Neural progenitor cell (in vitro differentiated cells): ENCODE measurements around the gene PRSS8. TPM values are rescaled to one million over a fixed set of nuclear protein-coding genes. Genes with fewer than 3 reads are reported as not detected.

Source experiments
- DNase-seq: peaks from one replicate; pipeline ENCODE4 v3.0.0-alpha.2; 2016; ENCODE audit warnings: low spot score
- H2AFZ ChIP-seq: fragments of 200-600 bp; sonication (generic); replicated peaks from 2 replicates; pipeline ENCODE4 v1.6.1; 2016; ENCODE audit warnings: antibody characterized with exemption
- H3F3A ChIP-seq: fragments of 200-600 bp; sonication (generic); 2 replicates; pipeline ENCODE4 v1.6.1; 2016; ENCODE audit warnings: antibody characterized with exemption, low read depth
- H3K27ac ChIP-seq: fragments of 200-600 bp; sonication (generic); 2 replicates; pipeline ENCODE4 v1.5.1; 2016; ENCODE audit warnings: mild to moderate bottlenecking
- H3K27me3 ChIP-seq: fragments of 200-600 bp; sonication (generic); 2 replicates; pipeline ENCODE4 v1.6.1; 2016; ENCODE audit warnings: mild to moderate bottlenecking, moderate library complexity
- H3K36me3 ChIP-seq: fragments of 200-600 bp; sonication (generic); 2 replicates; pipeline ENCODE4 v1.5.1; 2016
- H3K4me1 ChIP-seq: fragments of 200-600 bp; sonication (generic); 2 replicates; pipeline ENCODE4 v1.6.1; 2016; ENCODE audit warnings: mixed run types
- H3K4me2 ChIP-seq: fragments of 200-600 bp; sonication (generic); 2 replicates; pipeline ENCODE4 v1.6.1; 2016
- H3K4me3 ChIP-seq: fragments of 200-600 bp; sonication (generic); 2 replicates; pipeline ENCODE4 v1.5.1; 2016
- H3K79me2 ChIP-seq: fragments of 200-600 bp; sonication (generic); 2 replicates; pipeline ENCODE4 v1.6.1; 2016; ENCODE audit warnings: low read depth
- H3K9ac ChIP-seq: fragments of 200-600 bp; sonication (generic); 2 replicates; pipeline ENCODE4 v1.6.1; 2016
- H3K9me3 ChIP-seq: fragments of 200-600 bp; sonication (generic); 2 replicates; pipeline ENCODE4 v1.5.1; 2016; ENCODE audit warnings: low read depth
- H4K20me1 ChIP-seq: fragments of 200-600 bp; sonication (generic); 2 replicates; pipeline ENCODE4 v1.6.1; 2016; ENCODE audit warnings: low read depth
- H3K27ac Mint-ChIP-seq: 3 replicates; pipeline ENCODE4 v1.8.0; 2021; ENCODE audit warnings: mixed read lengths
- H3K27me3 Mint-ChIP-seq: 2 replicates; pipeline ENCODE4 v1.8.0; 2022; ENCODE audit warnings: low read depth, mild to moderate bottlenecking, inconsistent platforms, moderate library complexity, mixed read lengths; ENCODE audit not compliant: insufficient read depth
- H3K36me3 Mint-ChIP-seq: 3 replicates; pipeline ENCODE4 v1.8.0; 2021; ENCODE audit warnings: mixed read lengths
- H3K4me1 Mint-ChIP-seq: 3 replicates; pipeline ENCODE4 v1.8.0; 2021; ENCODE audit warnings: mixed read lengths
- H3K4me3 Mint-ChIP-seq: 3 replicates; pipeline ENCODE4 v1.8.0; 2021; ENCODE audit warnings: mild to moderate bottlenecking, moderate library complexity, mixed read lengths
- H3K9me3 Mint-ChIP-seq: 3 replicates; pipeline ENCODE4 v1.8.0; 2020; ENCODE audit warnings: mixed read lengths
- CTCF ChIP-seq: fragments of 200-600 bp; sonication (generic); IDR thresholded peaks from 2 replicates; pipeline ENCODE4 v1.5.1; 2017; ENCODE audit warnings: antibody characterized with exemption, mild to moderate bottlenecking
- EZH2 ChIP-seq: fragments of 200-600 bp; sonication (generic); IDR thresholded peaks from 2 replicates; pipeline ENCODE4 v1.6.1; 2017; ENCODE audit warnings: antibody characterized with exemption, mild to moderate bottlenecking, moderate library complexity
- EZH2phosphoT487 ChIP-seq: fragments of 200-600 bp; sonication (generic); IDR thresholded peaks from 2 replicates; pipeline ENCODE4 v1.6.1; 2017; ENCODE audit warnings: antibody characterized with exemption
- small RNA-seq: library from RNA; depleted of rRNA; stranded (forward); fragments of <200 nt; gene quantifications from one replicate; pipeline ENCODE3, GENCODE V24; 2015
- total RNA-seq: library from RNA; depleted of rRNA; stranded (reverse); fragments of >200 nt; gene quantifications from 2 replicates; pipeline ENCODE4 v1.2.3, GENCODE V29; 2015; ENCODE audit warnings: low replicate concordance

Gene PRSS8
- total RNA-seq, 1 donor from 2014 or later, result 2.7 TPM

GRCh38 chr16:31083556-31083955 lies 52.0 kb downstream of the PRSS8 start:
- Histone ChIP-seq H3K79me2 (no peaks in the 10 kb centered on the region), H3K27ac (no peak overlapping the region), H4K20me1 (peaks cover 63% of the 10 kb centered on the region), H2AFZ (no peak overlapping the region), H3K27me3 (no peaks in the 10 kb centered on the region), H3K4me2 (no peak overlapping the region), H3F3A (no peaks in the 10 kb centered on the region), H3K4me3 (no peak overlapping the region), H3K9ac (no peak overlapping the region), H3K9me3 (no peaks in the 10 kb centered on the region), H3K36me3 (no peaks in the 10 kb centered on the region), H3K4me1 (no peaks in the 10 kb centered on the region)
- Mint-ChIP-seq H3K36me3 (peaks cover 13% of the 10 kb centered on the region), H3K4me3 (no peak overlapping the region), H3K27me3 (peaks cover 12% of the 10 kb centered on the region), H3K27ac (no peak overlapping the region), H3K9me3 (no peaks in the 10 kb centered on the region), H3K4me1 (peaks cover 3% of the 10 kb centered on the region)
- TF ChIP-seq EZH2, result no peak
- TF ChIP-seq CTCF, result no peak
- no peak for TF ChIP-seq EZH2phosphoT487
- DNase-seq, result no peak

- Histone ChIP-seq H3F3A (no peaks in the 10 kb centered on the region), H3K27ac (no peak overlapping the region), H3K9ac (no peak overlapping the region), H3K4me3 (no peak overlapping the region), H3K36me3 (no peaks in the 10 kb centered on the region), H3K79me2 (no peaks in the 10 kb centered on the region), H3K4me1 (no peaks in the 10 kb centered on the region), H3K27me3 (no peaks in the 10 kb centered on the region), H4K20me1 (peaks cover 66% of the 10 kb centered on the region), H3K9me3 (no peaks in the 10 kb centered on the region), H2AFZ (no peak overlapping the region), H3K4me2 (no peak overlapping the region)
- TF ChIP-seq EZH2 (no peak), EZH2phosphoT487 (no peak), CTCF (no peak)
- Mint-ChIP-seq H3K36me3 (peaks cover 16% of the 10 kb centered on the region), H3K27ac (no peak overlapping the region), H3K4me1 (peaks cover 3% of the 10 kb centered on the region), H3K9me3 (no peaks in the 10 kb centered on the region), H3K27me3 (peaks cover 12% of the 10 kb centered on the region), H3K4me3 (no peak overlapping the region)
- DNase-seq, result no peak
These were observed 52.4 kb downstream of the PRSS8 start for GRCh38 chr16:31083081-31083480.

GRCh38 chr16:31082368-31083045 lies 53.0 kb downstream of the PRSS8 start:
- no peaks in the 10 kb centered on the region for H3K9me3 Mint-ChIP-seq

More at GRCh38 chr16:31082368-31083045, 53.0 kb downstream of the PRSS8 start:
- peaks cover 1% of the 10 kb centered on the region for H3K79me2 ChIP-seq
- no peaks in the 10 kb centered on the region for H3K27me3 ChIP-seq
- Mint-ChIP-seq H3K27me3 (peaks cover 12% of the 10 kb centered on the region), H3K4me1 (peaks cover 3% of the 10 kb centered on the region), H3K36me3 (peaks cover 22% of the 10 kb centered on the region), H3K27ac (no peak overlapping the region), H3K4me3 (peak overlapping the region; percentile 26)
- H3K4me1 ChIP-seq, result no peaks in the 10 kb centered on the region
- H3K4me3 ChIP-seq, result no peak overlapping the region
- DNase-seq, result no peak
- TF ChIP-seq CTCF (no peak), EZH2 (no peak), EZH2phosphoT487 (no peak)
- H3F3A ChIP-seq, result no peaks in the 10 kb centered on the region
- no peak overlapping the region for H3K27ac ChIP-seq
- no peak overlapping the region for H3K9ac ChIP-seq
- no peak overlapping the region for H3K4me2 ChIP-seq
- no peaks in the 10 kb centered on the region for H3K36me3 ChIP-seq
- peaks cover 64% of the 10 kb centered on the region for H4K20me1 ChIP-seq
- H3K9me3 ChIP-seq, result no peaks in the 10 kb centered on the region
- no peak overlapping the region for H2AFZ ChIP-seq

Small RNAs within 50 kb of the gene (small RNA-seq; reads per million reads assigned to genes)
- gene AC009088.4 (not detected), gene NDUFA3P6 (not detected)

Other genes with a start within 250 kb of the PRSS8 start
- gene BCL7C, start 241.7 kb downstream of the PRSS8 start, total RNA-seq, result 18.3 and 32.1 TPM in 2 replicates
- 0.39 and 1.5 TPM in 2 replicates for gene CTF1, start 239.1 kb downstream of the PRSS8 start, total RNA-seq
- gene FBXL19, start 212.2 kb downstream of the PRSS8 start, total RNA-seq, result 9.2 and 76.7 TPM in 2 replicates
- 10.2 and 20.1 TPM in 2 replicates for gene ORAI3, start 186.7 kb downstream of the PRSS8 start, total RNA-seq
- 3.2 and 5.8 TPM in 2 replicates for gene SETD1A, start 178.0 kb downstream of the PRSS8 start, total RNA-seq
- 1.4 and 2.9 TPM in 2 replicates for gene HSD3B7, start 150.5 kb downstream of the PRSS8 start, total RNA-seq
- gene STX1B, start 125.1 kb downstream of the PRSS8 start, total RNA-seq, result 6.6 and 7.3 TPM in 2 replicates
- 6.6 and 13.3 TPM in 2 replicates for gene STX4, start 102.2 kb downstream of the PRSS8 start, total RNA-seq
- gene ZNF668, start 61.5 kb downstream of the PRSS8 start, total RNA-seq, result 3.7 and 14.7 TPM in 2 replicates
- gene ZNF646, start 61.3 kb downstream of the PRSS8 start, total RNA-seq, result 7.5 and 31.2 TPM in 2 replicates
- gene PRSS53, start 46.8 kb downstream of the PRSS8 start, total RNA-seq, result 2.3 and 7.7 TPM in 2 replicates
- gene VKORC1, start 40.9 kb downstream of the PRSS8 start, total RNA-seq, result 95.9 and 137 TPM in 2 replicates
- 19.8 and 38.1 TPM in 2 replicates for gene BCKDK, start 27.3 kb downstream of the PRSS8 start, total RNA-seq
- gene KAT8, start 18.1 kb downstream of the PRSS8 start, total RNA-seq, result 59.7 and 71.7 TPM in 2 replicates
- gene PRSS36, start 14.3 kb upstream of the PRSS8 start, total RNA-seq, result 0.30 and 0.68 TPM in 2 replicates
- 81.7 and 127 TPM in 2 replicates for gene FUS, start 44.4 kb upstream of the PRSS8 start, total RNA-seq
- 0.81 TPM in 1 of 2 replicates, not detected in the other for gene PYCARD, start 67.0 kb upstream of the PRSS8 start, total RNA-seq
- 0.07 TPM in 1 of 2 replicates, not detected in the other for gene TRIM72, start 78.4 kb upstream of the PRSS8 start, total RNA-seq
- gene PYDC1, start 81.4 kb upstream of the PRSS8 start, total RNA-seq, result not detected in 2 replicates
- gene ITGAM, start 124.2 kb upstream of the PRSS8 start, total RNA-seq, result not detected in 2 replicates
- gene ITGAX, start 219.4 kb upstream of the PRSS8 start, total RNA-seq, result not detected in 2 replicates